PC-3 (cell line): ENCODE measurements around the gene GSG1. TPM values are rescaled to one million over a fixed set of nuclear protein-coding genes. Genes with fewer than 3 reads are reported as not detected.

ENCODE experiments used
- ATAC-seq: fragments of 200-7000 bp; cut with Tn5 transposase; 2 replicates; pipeline ENCODE4 v1.9.1; 2020; ENCODE audit warnings: mild to moderate bottlenecking, moderate library complexity
- BruUV-seq: library from RNA; stranded (reverse); fragments of 400-500 nt; replicated peaks from 2 replicates; lab custom pipeline; 2021; lab: Mats Ljungman, UMichigan
- CTCF ChIA-PET: fragments of 300-600 bp; sonication (Branson Sonifier 250); formaldehyde crosslinking; loops from one replicate; lab custom pipeline; 2022; ENCODE audit warnings: antibody characterized with exemption; lab: Charles Lee
- POLR2A ChIA-PET: fragments of 300-600 bp; sonication (Branson Sonifier 250); formaldehyde crosslinking; loops from one replicate; lab custom pipeline; 2022; ENCODE audit warnings: antibody characterized with exemption; ENCODE audit not compliant: unreplicated experiment; lab: Charles Lee
- DNase-seq: peaks from one replicate; pipeline ENCODE4 v3.0.0-alpha.2; 2015
- H2AFZ ChIP-seq: fragments of 300-600 bp; sonication (generic); 2 replicates; pipeline ENCODE4 v1.6.0; 2016; ENCODE audit warnings: antibody characterized with exemption, low read length
- H3F3A ChIP-seq: fragments of 300-600 bp; sonication (generic); one replicate; pipeline ENCODE4 v1.6.0; 2017; ENCODE audit warnings: antibody characterized with exemption, low read length, control low read depth, mild to moderate bottlenecking; ENCODE audit not compliant: unreplicated experiment
- H3K27ac ChIP-seq: fragments of 300-600 bp; sonication (generic); 2 replicates; pipeline ENCODE4 v1.5.1; 2016; ENCODE audit warnings: mild to moderate bottlenecking, low read length
- H3K27me3 ChIP-seq: fragments of 300-600 bp; sonication (generic); 2 replicates; pipeline ENCODE4 v1.6.1; 2016; ENCODE audit warnings: low read length, mixed read lengths
- H3K36me3 ChIP-seq: fragments of 300-600 bp; sonication (generic); 2 replicates; pipeline ENCODE4 v1.6.1; 2016; ENCODE audit warnings: low read depth, mixed run types, low read length, mixed read lengths
- H3K4me1 ChIP-seq: fragments of 300-600 bp; sonication (generic); 2 replicates; pipeline ENCODE4 v1.5.1; 2016; ENCODE audit warnings: low read length; ENCODE audit not compliant: insufficient read depth
- H3K4me2 ChIP-seq: fragments of 300-600 bp; sonication (generic); 2 replicates; pipeline ENCODE4 v1.6.0; 2016; ENCODE audit warnings: low read length
- H3K4me3 ChIP-seq: fragments of 300-600 bp; sonication (generic); 2 replicates; pipeline ENCODE4 v1.5.1; 2016; ENCODE audit warnings: mild to moderate bottlenecking, low read length, mixed read lengths
- H3K79me2 ChIP-seq: fragments of 300-600 bp; sonication (generic); 2 replicates; pipeline ENCODE4 v1.6.1; 2017; ENCODE audit warnings: low read length, mixed read lengths
- H3K9ac ChIP-seq: fragments of 300-600 bp; sonication (generic); 2 replicates; pipeline ENCODE4 v1.6.0; 2016; ENCODE audit warnings: mild to moderate bottlenecking, low read length
- H3K9me2 ChIP-seq: fragments of 300-600 bp; sonication (generic); replicated peaks from 2 replicates; pipeline ENCODE4 v1.6.1; 2016; ENCODE audit warnings: mixed run types, low read length, mixed read lengths
- H3K9me3 ChIP-seq: fragments of 300-600 bp; sonication (generic); 2 replicates; pipeline ENCODE4 v1.6.1; 2016; ENCODE audit warnings: low read length, mixed read lengths
- H4K20me1 ChIP-seq: fragments of 300-600 bp; sonication (generic); 2 replicates; pipeline ENCODE4 v1.6.1; 2016; ENCODE audit warnings: low read length, mixed read lengths
- CTCF ChIP-seq: fragments of 300-600 bp; sonication (generic); conservative IDR thresholded peaks from 2 replicates; pipeline ENCODE4 v1.5.1; 2017; ENCODE audit warnings: antibody characterized with exemption, low read depth, mild to moderate bottlenecking, low read length
- EZH2 ChIP-seq: fragments of 300-600 bp; sonication (generic); IDR thresholded peaks from one replicate; pipeline ENCODE4 v1.6.1; 2017; ENCODE audit warnings: antibody characterized with exemption, mild to moderate bottlenecking, low read length; ENCODE audit not compliant: unreplicated experiment
- EZH2phosphoT487 ChIP-seq: fragments of 300-600 bp; sonication (generic); IDR thresholded peaks from 2 replicates; pipeline ENCODE4 v1.6.1; 2018; ENCODE audit warnings: mild to moderate bottlenecking, antibody characterized with exemption, low read length, borderline replicate concordance
- intact Hi-C: fragments of 100-400 bp; cut with micrococcal nuclease; formaldehyde crosslinking; loops from 2 replicates; pipeline ENCODE4 v1.9.0; 2023
- total RNA-seq: library from RNA; depleted of rRNA; stranded (reverse); fragments of >200 nt; gene quantifications from 2 replicates; pipeline ENCODE4 v1.2.3, GENCODE V29; 2014

The GSG1 gene
- total RNA-seq, 1 experiment from 2014 or later = 0.77 TPM

DNA sequence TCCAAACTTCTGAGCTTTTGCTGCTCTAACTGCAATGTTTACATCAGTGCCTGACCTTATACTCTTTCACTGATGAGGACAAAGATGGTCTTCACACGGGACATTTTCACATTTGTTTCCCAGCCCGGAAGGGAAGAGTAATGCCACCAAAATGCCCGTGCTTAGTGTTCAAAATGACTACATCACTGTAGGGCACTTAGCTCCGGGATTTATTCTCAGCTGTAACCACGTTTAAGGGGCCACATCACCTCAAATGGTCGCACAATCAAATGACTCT, 2.9 kb downstream of the GSG1 start:
- H3K9me2 ChIP-seq = no peaks in the 10 kb centered on the region
- no peak for DNase-seq
- CTCF ChIA-PET = interaction anchor here (1.0 kb wide), 1 partner anchor 100 kb away, joined by 3 read pairs; no protein-coding TSS in a partner anchor
- TF ChIP-seq EZH2 (no peak), CTCF (no peak), EZH2phosphoT487 (no peak)
- intact Hi-C loops = no loop called here
- peaks cover 18% of the 10 kb centered on the region for H3F3A ChIP-seq
- peak overlapping the region; percentile 97 for H3K9ac ChIP-seq
- no peaks in the 10 kb centered on the region for H4K20me1 ChIP-seq
- peaks cover 59% of the 10 kb centered on the region for H3K4me1 ChIP-seq
- H3K27me3 ChIP-seq = no peaks in the 10 kb centered on the region
- BruUV-seq = TSS peak; percentile 56
- H3K9me3 ChIP-seq = no peaks in the 10 kb centered on the region
- peak overlapping the region; percentile 90 for H3K4me2 ChIP-seq
- no peak for ATAC-seq
- H3K36me3 ChIP-seq = no peaks in the 10 kb centered on the region
- H2AFZ ChIP-seq = peak overlapping the region; percentile 25; the same call in 1 of the 2 replicates
- POLR2A ChIA-PET = interaction anchor here (0.6 to 1.1 kb wide), 4 partner anchors 81 to 297 kb away, joined by 3 to 4 read pairs (median 4); no protein-coding TSS in a partner anchor
- peak overlapping the region; percentile 53; the same call in 1 of the 2 replicates for H3K4me3 ChIP-seq
- no peaks in the 10 kb centered on the region for H3K79me2 ChIP-seq
- H3K27ac ChIP-seq = peak overlapping the region; percentile 99

DNA sequence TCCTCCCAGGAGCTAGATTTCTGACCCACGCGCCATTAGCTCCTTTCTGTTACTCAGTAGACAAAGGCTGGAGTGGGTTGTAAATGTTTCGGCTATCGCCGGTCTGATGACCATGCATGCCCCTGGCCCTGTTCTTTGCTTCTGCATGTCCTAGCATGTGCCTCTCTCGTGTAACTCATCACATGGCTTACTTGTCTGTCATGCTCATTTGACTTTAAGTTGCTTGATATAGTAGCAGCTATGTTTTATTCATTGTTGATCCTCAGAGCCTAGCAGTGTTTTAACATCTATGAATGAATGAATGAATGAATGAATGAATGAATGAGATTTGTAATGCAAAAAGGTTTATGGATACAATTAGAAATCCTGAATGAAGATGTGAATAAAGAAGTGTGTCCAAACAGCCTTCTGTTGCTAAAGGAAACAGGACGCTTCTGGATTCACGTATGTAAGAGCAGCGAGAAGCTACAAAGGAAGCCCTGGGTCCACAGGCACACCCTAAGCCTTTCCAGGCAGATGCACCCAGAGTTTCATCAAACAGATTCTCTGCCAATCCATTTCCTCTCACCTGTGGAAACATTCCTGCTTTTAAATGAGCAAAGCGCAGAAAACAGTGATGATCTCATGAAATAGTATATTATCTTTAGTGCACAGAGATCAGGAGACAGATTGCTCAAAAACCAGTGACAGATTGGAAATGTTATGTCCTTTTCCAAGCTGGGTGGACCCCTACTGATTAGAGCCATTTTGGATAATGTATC, 3.4 kb downstream of the GSG1 start:
- TF ChIP-seq EZH2phosphoT487 = no peak
- DNase-seq = no peak
- Histone ChIP-seq H3K9ac (peak overlapping the region; percentile 97), H3K27me3 (no peaks in the 10 kb centered on the region), H3K4me2 (peak overlapping the region; percentile 90), H3K4me3 (peak overlapping the region; percentile 53; the same call in 1 of the 2 replicates), H4K20me1 (no peaks in the 10 kb centered on the region), H3K9me3 (no peaks in the 10 kb centered on the region), H3K4me1 (peaks cover 62% of the 10 kb centered on the region), H3K27ac (peak overlapping the region; percentile 99), H3K36me3 (no peaks in the 10 kb centered on the region), H3F3A (peaks cover 18% of the 10 kb centered on the region), H3K9me2 (no peaks in the 10 kb centered on the region), H2AFZ (no peak overlapping the region), H3K79me2 (no peaks in the 10 kb centered on the region)
- intact Hi-C loops = loop anchor here (2.0 to 10.0 kb wide), 3 partner anchors 55 to 295 kb away; partner anchors contain the start of genes FAM234B and HEBP1
- CTCF ChIA-PET = interaction anchor here (1.0 to 2.0 kb wide), 2 partner anchors 99 to 112 kb away, joined by 3 to 17 read pairs; no protein-coding TSS in a partner anchor
- BruUV-seq = no TSS peak
- ATAC-seq = no peak
- POLR2A ChIA-PET = interaction anchor here (0.6 to 2.3 kb wide), 4 partner anchors 96 to 313 kb away, joined by 3 to 17 read pairs (median 6); partner anchors contain the start of gene EMP1

DNA sequence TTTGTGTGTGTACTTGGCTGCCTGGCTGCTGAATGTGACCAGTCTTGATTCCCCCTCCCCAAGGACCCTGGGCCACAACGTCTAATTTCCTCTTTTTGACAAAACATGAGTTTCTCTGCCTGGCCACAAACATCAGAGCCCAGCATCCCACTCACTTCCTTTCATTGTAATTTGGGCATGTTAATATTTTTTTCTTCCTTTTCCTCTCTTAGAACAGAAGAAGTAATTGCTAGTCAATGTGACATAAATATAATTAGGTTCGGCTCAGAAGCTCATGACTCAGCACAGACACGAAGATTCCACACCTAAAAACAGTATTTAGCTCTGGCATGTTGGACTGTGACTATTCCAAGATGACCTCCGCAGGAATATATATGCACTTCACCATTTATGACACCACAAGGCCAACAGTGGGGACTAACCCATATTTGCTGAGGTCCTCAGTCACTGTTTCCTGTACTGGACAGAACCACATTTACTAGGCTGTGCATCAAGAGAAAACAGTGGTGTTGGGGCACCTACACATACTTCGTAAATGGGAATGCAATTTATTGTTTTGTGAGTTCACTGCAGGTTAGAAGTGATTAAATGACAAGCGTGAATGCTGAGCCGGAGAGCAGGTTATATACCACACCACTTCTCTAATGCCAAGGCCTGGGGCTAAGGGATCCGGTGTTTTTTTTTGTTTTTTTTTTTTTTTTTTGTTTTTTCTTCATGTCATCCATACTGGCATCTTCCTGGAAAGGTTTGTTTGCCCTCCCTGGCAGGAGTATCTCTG, 4.2 kb downstream of the GSG1 start:
- peak overlapping the region; percentile 99 for H3K27ac ChIP-seq
- DNase-seq (peak; percentile 35), ATAC-seq (peak; percentile 3)
- H3F3A ChIP-seq = peaks cover 18% of the 10 kb centered on the region
- H3K4me3 ChIP-seq = peak overlapping the region; percentile 61; the same call in 1 of the 2 replicates
- peaks cover 70% of the 10 kb centered on the region for H3K4me1 ChIP-seq
- CTCF ChIA-PET = interaction anchor here (0.6 to 2.0 kb wide), 2 partner anchors 97 to 113 kb away, joined by 4 to 17 read pairs; partner anchors contain the start of gene EMP1
- H3K27me3 ChIP-seq = no peaks in the 10 kb centered on the region
- H2AFZ ChIP-seq = no peak overlapping the region
- BruUV-seq = TSS peak; percentile 55
- H4K20me1 ChIP-seq = no peaks in the 10 kb centered on the region
- H3K79me2 ChIP-seq = no peaks in the 10 kb centered on the region
- H3K9me3 ChIP-seq = no peaks in the 10 kb centered on the region
- TF ChIP-seq CTCF = no peak
- TF ChIP-seq EZH2 = no peak
- no peak for TF ChIP-seq EZH2phosphoT487
- H3K9me2 ChIP-seq = no peaks in the 10 kb centered on the region
- H3K4me2 ChIP-seq = peak overlapping the region; percentile 90
- peak overlapping the region; percentile 97 for H3K9ac ChIP-seq
- POLR2A ChIA-PET = interaction anchor here (0.5 to 2.3 kb wide), 7 partner anchors 28 to 312 kb away, joined by 3 to 17 read pairs (median 4); partner anchors contain the start of gene EMP1
- H3K36me3 ChIP-seq = no peaks in the 10 kb centered on the region
- intact Hi-C loops = loop anchor here (2.0 to 10.0 kb wide), 3 partner anchors 54 to 294 kb away; partner anchors contain the start of genes FAM234B and HEBP1
